Activated CD8-positive, alpha-beta memory T cell treated with anti-CD3 and anti-CD28 coated beads, Interleukin-2, amount 10 ng/mL, durations not matched to agents 7 days and 5 days (primary cell): ENCODE results near the gene SHC2. TPM values are rescaled to one million over a fixed set of nuclear protein-coding genes. Genes with fewer than 3 reads are reported as not detected.

Experiments used
- ATAC-seq: fragments of 150-1000 bp; cut with Tn5 transposase; one replicate; pipeline ENCODE4 v1.10.0; 2021; ENCODE audit warnings: moderate library complexity
- CTCF ChIA-PET: fragments of 350-600 bp; sonication (Branson Sonifier 250); formaldehyde crosslinking; loops from one replicate; lab custom pipeline; 2021; ENCODE audit warnings: antibody characterized with exemption; lab: Charles Lee
- DNase-seq: peaks from one replicate; pipeline ENCODE4 v3.0.0-alpha.2; 2020
- H3K27ac Mint-ChIP-seq: one replicate; pipeline ENCODE4 v1.8.0; 2021; ENCODE audit warnings: mild to moderate bottlenecking, mixed read lengths
- H3K27me3 Mint-ChIP-seq: one replicate; pipeline ENCODE4 v1.8.0; 2021; ENCODE audit warnings: mixed read lengths
- H3K36me3 Mint-ChIP-seq: one replicate; pipeline ENCODE4 v1.8.0; 2021; ENCODE audit warnings: mild to moderate bottlenecking, mixed read lengths
- H3K4me1 Mint-ChIP-seq: one replicate; pipeline ENCODE4 v1.8.0; 2021; ENCODE audit warnings: mixed read lengths
- H3K4me3 Mint-ChIP-seq: one replicate; pipeline ENCODE4 v1.8.0; 2021; ENCODE audit warnings: mild to moderate bottlenecking, moderate library complexity, mixed read lengths
- H3K9me3 Mint-ChIP-seq: one replicate; pipeline ENCODE4 v1.8.0; 2022; ENCODE audit warnings: low read depth, mixed read lengths
- total RNA-seq, 2 experiments: library from RNA; stranded (reverse); gene quantifications; one replicate each; pipeline ENCODE4 v1.2.3, GENCODE V29; 2021

SHC2 gene
- total RNA-seq, 2 experiments from 2014 or later = not detected

DNA sequence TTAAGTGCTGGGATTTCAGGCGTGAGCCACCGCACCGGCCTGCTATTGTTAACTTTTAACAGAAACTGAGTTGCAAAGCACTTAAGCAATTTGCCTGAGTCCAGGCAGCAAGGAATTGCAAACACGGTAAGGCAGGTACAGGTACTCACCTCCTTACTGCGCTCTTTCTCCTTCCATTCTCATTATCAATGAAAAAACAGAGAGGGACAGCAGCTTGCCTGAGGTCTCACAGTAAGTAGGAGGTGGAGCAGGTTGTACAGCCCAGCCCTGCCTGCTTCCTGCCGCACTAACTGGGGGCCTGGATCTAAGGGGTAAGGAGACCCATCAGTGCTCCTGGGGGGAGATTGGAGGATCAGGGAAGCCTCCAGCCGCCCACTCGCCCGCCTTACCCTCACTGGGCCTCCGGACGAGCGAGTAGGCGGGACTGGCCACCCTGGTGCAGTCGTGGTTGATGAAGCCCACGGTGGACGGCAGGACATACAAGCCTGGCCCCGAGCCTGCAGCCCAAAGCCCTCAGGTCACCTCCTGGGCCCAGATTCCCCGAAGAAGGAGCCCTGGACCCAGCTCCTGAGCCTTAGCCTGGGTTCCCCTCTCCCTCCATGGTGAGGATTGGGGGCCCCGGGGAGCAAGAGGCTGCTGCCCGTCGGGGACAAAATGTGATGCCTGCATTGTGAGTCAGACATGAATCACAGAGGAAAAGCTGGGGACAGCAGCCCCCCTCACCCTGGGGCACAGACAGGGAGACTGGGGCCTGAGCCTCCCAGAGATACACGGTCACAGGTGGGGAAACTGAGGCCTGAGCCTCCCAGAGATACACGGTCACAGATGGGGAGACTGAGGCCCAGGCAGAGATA, 11.4 kb upstream of the SHC2 start:
- H3K4me1 Mint-ChIP-seq = no peaks in the 10 kb centered on the region

GRCh38 chr19:470701-471100, 9.9 kb upstream of the SHC2 start:
- H3K9me3 Mint-ChIP-seq = no peaks in the 10 kb centered on the region
- CTCF ChIA-PET = no interaction called here
- DNase-seq = no peak
- no peak overlapping the region for H3K27ac Mint-ChIP-seq
- H3K4me3 Mint-ChIP-seq = no peak overlapping the region
- ATAC-seq = no peak
- no peaks in the 10 kb centered on the region for H3K4me1 Mint-ChIP-seq
- peaks cover 5% of the 10 kb centered on the region for H3K27me3 Mint-ChIP-seq
- no peaks in the 10 kb centered on the region for H3K36me3 Mint-ChIP-seq

More for the DNA sequence above, 11.4 kb upstream of the SHC2 start:
- H3K4me3 Mint-ChIP-seq = no peak overlapping the region
- H3K27ac Mint-ChIP-seq = no peak overlapping the region
- no peak for ATAC-seq
- no peak for DNase-seq
- no peaks in the 10 kb centered on the region for H3K36me3 Mint-ChIP-seq
- H3K9me3 Mint-ChIP-seq = no peaks in the 10 kb centered on the region
- peaks cover 5% of the 10 kb centered on the region for H3K27me3 Mint-ChIP-seq
- CTCF ChIA-PET = no interaction called here

GRCh38 chr19:469833-470232, 9.0 kb upstream of the SHC2 start:
- CTCF ChIA-PET = no interaction called here
- no peak overlapping the region for H3K27ac Mint-ChIP-seq
- no peak for ATAC-seq
- no peaks in the 10 kb centered on the region for H3K4me1 Mint-ChIP-seq
- no peaks in the 10 kb centered on the region for H3K27me3 Mint-ChIP-seq
- no peaks in the 10 kb centered on the region for H3K36me3 Mint-ChIP-seq
- H3K4me3 Mint-ChIP-seq = no peak overlapping the region
- no peak for DNase-seq
- no peaks in the 10 kb centered on the region for H3K9me3 Mint-ChIP-seq

- ATAC-seq (no peak), DNase-seq (no peak)
- Mint-ChIP-seq H3K36me3 (no peaks in the 10 kb centered on the region), H3K27ac (no peak overlapping the region), H3K4me3 (no peak overlapping the region), H3K27me3 (no peaks in the 10 kb centered on the region), H3K9me3 (no peaks in the 10 kb centered on the region), H3K4me1 (no peaks in the 10 kb centered on the region)
- CTCF ChIA-PET = interaction anchor here (0.7 kb wide), 1 partner anchor 40 kb away, joined by 4 read pairs; no protein-coding TSS in a partner anchor
Observed at GRCh38 chr19:468587-469256, 7.9 kb upstream of the SHC2 start.

DNA sequence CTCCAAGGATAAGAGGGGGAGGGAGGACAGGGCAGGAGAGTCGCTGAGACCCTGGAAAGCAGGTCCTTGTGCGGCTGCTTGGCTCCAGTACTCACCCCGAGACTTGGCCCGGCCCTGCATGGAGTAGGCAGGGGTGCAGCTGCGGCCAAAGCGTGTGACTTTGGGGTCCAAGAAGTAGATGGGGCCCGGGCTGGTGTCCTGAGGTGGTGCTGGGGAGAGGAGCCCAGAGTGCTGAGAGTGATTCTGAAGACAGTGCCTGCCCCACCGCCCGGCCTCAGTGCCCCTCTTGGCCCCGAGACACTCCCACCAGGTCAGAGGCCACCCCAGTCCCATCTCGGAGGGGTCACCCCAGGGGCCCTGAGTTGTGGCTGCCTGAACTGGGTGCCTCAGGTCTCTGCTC, 6.7 kb upstream of the SHC2 start:
- CTCF ChIA-PET = no interaction called here
- H3K4me1 Mint-ChIP-seq = no peaks in the 10 kb centered on the region
- DNase-seq = no peak
- no peak for ATAC-seq
- H3K4me3 Mint-ChIP-seq = no peak overlapping the region
- H3K9me3 Mint-ChIP-seq = no peaks in the 10 kb centered on the region
- H3K36me3 Mint-ChIP-seq = no peaks in the 10 kb centered on the region
- no peak overlapping the region for H3K27ac Mint-ChIP-seq
- peaks cover 4% of the 10 kb centered on the region for H3K27me3 Mint-ChIP-seq

- no peak for ATAC-seq
- CTCF ChIA-PET = no interaction called here
- H3K27ac Mint-ChIP-seq = no peak overlapping the region
- no peaks in the 10 kb centered on the region for H3K9me3 Mint-ChIP-seq
- DNase-seq = no peak
- peaks cover 14% of the 10 kb centered on the region for H3K27me3 Mint-ChIP-seq
- H3K4me3 Mint-ChIP-seq = no peak overlapping the region
- no peaks in the 10 kb centered on the region for H3K4me1 Mint-ChIP-seq
- H3K36me3 Mint-ChIP-seq = no peaks in the 10 kb centered on the region
Observed at GRCh38 chr19:465056-465816, 4.4 kb upstream of the SHC2 start.

- CTCF ChIA-PET = no interaction called here
- peaks cover 3% of the 10 kb centered on the region for H3K4me1 Mint-ChIP-seq
- DNase-seq (no peak), ATAC-seq (no peak)
- H3K4me3 Mint-ChIP-seq = no peak overlapping the region
- no peaks in the 10 kb centered on the region for H3K9me3 Mint-ChIP-seq
- peaks cover 20% of the 10 kb centered on the region for H3K27me3 Mint-ChIP-seq
- no peaks in the 10 kb centered on the region for H3K36me3 Mint-ChIP-seq
- H3K27ac Mint-ChIP-seq = no peak overlapping the region
Observed at GRCh38 chr19:464208-464545, 3.3 kb upstream of the SHC2 start.

- Mint-ChIP-seq H3K36me3 (no peaks in the 10 kb centered on the region), H3K4me1 (peaks cover 3% of the 10 kb centered on the region), H3K9me3 (no peaks in the 10 kb centered on the region), H3K4me3 (no peak overlapping the region), H3K27me3 (peaks cover 20% of the 10 kb centered on the region), H3K27ac (no peak overlapping the region)
- ATAC-seq (no peak), DNase-seq (no peak)
- CTCF ChIA-PET = no interaction called here
Observed at GRCh38 chr19:463483-464207, 2.8 kb upstream of the SHC2 start.

DNA sequence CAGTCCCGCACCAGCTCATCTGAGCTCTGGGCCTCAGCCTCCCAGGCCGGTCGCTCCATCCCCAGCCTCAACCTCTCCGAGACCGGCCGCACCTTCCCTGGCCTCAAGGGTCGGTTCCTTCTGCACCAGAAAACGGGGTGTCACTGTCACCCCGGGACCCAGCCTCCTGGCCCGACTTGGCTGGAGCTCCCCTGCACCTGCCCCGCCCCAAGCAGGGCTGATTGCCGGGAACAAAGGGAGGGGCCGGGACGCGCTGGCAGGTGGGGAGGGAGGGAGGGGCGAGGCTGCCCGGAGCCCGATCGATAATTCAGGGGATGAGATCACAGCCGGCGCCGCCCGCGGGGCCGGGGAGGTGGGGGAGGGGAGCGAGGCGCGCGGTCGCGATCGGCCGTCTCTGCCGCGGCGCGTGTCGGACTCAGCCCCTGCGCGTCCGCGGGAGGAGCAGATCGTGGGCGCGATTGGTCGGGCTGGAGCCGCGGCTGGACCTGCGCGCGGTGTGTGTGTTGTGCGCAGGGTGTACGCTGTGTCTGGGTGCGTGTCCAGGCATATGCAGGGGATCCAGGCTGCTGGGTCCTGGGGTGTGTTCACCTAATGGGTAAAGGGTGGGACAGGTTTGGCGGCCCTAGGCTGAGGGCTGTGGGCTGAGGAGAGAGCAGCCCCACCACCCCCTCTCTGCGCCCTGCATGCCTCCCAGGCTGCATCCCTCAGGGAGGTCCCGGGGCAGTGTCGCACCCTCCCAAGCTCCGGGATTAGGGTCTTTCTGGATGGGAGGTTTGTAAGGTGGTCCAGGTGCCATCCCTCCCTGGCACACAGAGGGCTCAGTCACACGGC, 1.1 kb upstream of the SHC2 start:
- ATAC-seq (no peak), DNase-seq (no peak)
- no peaks in the 10 kb centered on the region for H3K36me3 Mint-ChIP-seq
- no peak overlapping the region for H3K4me3 Mint-ChIP-seq
- peaks cover 3% of the 10 kb centered on the region for H3K4me1 Mint-ChIP-seq
- no peaks in the 10 kb centered on the region for H3K9me3 Mint-ChIP-seq
- CTCF ChIA-PET = no interaction called here
- H3K27me3 Mint-ChIP-seq = peaks cover 24% of the 10 kb centered on the region
- H3K27ac Mint-ChIP-seq = no peak overlapping the region

GRCh38 chr19:459724-460511, 915 bp downstream of the SHC2 start:
- Mint-ChIP-seq H3K9me3 (no peaks in the 10 kb centered on the region), H3K27me3 (peaks cover 24% of the 10 kb centered on the region), H3K4me1 (peaks cover 3% of the 10 kb centered on the region), H3K27ac (no peak overlapping the region), H3K4me3 (no peak overlapping the region), H3K36me3 (no peaks in the 10 kb centered on the region)
- DNase-seq = no peak
- CTCF ChIA-PET = interaction anchor here (1.0 kb wide), 1 partner anchor 51 kb away, joined by 3 read pairs; no protein-coding TSS in a partner anchor
- ATAC-seq = no peak

DNA sequence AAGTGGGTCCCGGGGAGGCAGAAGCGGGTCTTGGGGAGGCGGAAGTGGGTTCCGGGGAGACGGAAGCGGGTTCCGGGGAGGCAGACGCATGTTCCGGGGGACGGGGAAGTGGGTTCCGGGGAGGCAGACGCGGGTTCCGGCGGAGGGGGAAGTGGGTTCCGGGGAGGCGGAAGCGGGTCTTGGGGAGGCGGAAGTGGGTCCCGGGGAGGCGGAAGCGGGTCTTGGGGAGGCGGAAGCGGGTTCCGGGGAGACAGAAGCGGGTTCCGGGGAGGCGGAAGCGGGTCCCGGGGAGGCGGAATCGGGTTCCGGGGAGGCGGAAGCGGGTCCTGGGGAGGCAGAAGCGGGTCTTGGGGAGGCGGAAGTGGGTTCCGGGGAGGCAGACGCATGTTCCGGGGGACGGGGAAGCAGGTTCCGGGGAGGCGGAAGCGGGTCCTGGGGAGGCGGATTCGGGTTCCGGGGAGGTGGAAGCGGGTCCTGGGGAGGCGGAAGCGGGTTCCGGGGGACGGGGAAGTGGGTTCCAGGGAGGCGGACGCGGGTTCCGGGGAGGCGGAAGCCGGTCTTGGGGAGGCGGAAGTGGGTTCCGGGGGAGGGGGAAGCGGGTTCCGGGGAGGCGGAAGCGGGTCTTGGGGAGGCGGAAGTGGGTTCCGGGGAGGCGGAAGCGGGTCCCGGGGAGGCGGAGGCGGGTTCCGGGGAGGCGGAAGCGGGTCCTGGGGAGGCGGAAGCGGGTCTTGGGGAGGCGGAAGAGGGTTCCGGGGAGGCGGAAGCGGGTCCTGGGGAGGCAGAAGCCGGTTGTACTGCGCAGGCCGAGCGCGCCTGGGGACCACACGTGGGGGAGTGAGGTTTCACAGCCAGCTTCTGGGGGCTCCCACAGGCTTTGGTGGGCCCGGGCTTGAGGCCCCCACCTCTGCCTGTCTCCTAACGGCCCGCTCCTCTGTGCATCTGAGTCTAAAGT, 2.5 kb downstream of the SHC2 start:
- Mint-ChIP-seq H3K9me3 (no peaks in the 10 kb centered on the region), H3K4me1 (peaks cover 3% of the 10 kb centered on the region), H3K27ac (no peak overlapping the region), H3K27me3 (peaks cover 24% of the 10 kb centered on the region), H3K4me3 (no peak overlapping the region), H3K36me3 (no peaks in the 10 kb centered on the region)
- CTCF ChIA-PET = no interaction called here
- no peak for DNase-seq
- no peak for ATAC-seq
